Activated CD8-positive, alpha-beta memory T cell treated with anti-CD3 and anti-CD28 coated beads, Interleukin-2, amount 50 U/mL, for 24 hours (primary cell): ENCODE results near the gene SIX2.
"Not testable (repeated sequence)": the region's sequence is repeated elsewhere in the genome, so short reads cannot be mapped to it uniquely, and the experiment has no call there.

Experiments
- DNase-seq: peaks from one replicate; pipeline ENCODE4 v3.0.0-alpha.2; 2020; ENCODE audit errors: extremely low read depth

Gene SIX2

DNA sequence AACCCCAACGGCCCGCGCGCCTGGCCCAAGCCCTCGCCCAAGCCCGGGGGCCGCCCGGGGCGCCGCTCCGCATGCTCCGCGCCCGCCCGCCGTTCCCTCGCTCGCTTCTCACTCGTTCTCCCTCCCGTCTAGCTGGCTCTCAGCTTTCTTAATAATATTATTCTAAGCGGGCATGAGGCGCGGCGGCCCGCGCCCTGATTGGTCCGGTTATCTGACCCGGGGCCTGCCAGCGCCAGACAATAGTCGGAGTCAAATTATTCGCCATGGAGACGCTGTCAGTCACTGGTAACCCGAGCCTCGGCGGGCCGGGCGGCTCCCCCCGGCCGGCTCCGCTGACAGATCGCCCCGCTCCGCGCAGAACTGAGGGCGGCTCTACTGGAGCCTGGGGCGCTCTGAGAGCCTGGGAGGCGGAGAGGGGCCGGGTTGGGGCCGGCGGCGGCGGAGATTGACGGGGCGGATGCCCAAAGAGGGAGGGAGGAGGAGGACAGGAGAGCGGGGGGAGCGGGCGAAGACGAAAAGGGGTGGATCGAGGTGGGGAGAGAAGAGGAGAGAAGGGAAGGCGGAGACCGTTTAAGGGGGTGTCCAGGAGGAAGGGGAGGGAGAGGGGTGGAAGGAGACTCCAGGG is at the start of gene SIX2:
SIX2 (minus strand) TSS at position 150 of the 625 bp plus-strand sequence. CDS start 342 bp downstream, outside the sequence.
- no peak for DNase-seq

DNA sequence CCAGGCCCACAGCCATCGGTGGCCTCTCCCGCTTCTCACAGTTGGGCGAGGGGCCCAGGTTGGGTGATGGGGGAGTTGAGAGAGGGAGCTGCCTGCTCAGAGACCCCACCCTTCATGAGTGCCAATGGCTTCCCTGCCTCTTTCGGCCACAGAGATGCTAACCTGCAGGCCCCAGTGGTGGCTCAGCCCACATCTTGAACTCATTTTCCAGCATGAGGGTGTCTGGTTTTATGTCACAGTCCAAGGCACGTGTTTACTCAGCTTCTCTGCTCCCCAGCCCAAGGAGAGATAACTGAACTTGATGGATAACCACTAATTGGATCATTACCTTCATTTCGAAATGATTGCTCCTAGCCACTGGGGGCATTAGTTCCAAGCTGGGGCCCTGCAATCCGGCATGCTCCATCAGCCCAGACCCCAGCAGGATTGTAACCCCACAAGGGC is 45.9 kb upstream of the SIX2 start:
- no peak for DNase-seq

DNA sequence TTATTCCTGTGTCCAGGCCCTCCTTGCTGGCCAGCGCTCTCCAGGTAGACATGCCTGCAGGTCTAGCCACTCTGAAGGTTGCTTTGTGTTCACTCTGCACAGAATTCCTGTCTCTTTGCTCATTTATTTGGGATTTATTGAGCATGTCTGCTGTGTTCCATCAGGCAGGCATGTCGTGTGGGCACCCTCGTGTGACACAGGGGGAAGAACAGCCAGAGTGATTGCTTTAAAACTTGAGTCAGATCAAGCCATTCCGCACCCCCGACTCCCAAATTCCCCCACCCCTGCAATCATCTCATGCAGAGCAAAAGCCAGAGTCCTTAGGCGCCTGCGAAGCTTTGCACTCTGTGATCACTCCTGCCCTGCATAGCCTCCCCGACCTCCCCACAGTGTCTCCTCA is 44.7 kb upstream of the SIX2 start:
- no peak for DNase-seq

DNA sequence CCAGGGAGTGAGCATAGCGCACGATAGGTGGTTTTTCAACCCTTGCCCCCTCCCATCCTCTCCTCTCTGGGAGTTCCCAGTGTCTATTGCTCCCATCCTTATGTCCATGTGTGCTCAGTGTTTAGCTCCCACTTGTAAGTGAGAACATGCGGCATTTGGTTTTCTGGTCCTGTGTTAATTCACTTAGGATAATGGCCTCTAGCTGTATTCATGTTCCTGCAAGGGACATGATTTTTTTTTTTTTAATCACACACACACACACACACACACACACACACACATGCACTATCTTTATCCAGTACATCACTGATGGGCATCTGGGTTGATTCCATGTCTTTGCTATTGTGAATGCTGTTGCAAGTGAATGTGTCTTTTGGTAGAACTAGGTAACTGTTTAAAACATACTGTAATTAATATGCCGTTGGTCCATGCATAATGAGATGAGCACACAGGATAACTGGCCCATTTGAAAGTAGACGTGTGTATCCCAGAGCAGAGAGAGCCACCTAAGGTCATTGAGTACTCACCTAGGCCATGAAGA is 43.2 kb upstream of the SIX2 start:
- DNase-seq = no peak

DNA sequence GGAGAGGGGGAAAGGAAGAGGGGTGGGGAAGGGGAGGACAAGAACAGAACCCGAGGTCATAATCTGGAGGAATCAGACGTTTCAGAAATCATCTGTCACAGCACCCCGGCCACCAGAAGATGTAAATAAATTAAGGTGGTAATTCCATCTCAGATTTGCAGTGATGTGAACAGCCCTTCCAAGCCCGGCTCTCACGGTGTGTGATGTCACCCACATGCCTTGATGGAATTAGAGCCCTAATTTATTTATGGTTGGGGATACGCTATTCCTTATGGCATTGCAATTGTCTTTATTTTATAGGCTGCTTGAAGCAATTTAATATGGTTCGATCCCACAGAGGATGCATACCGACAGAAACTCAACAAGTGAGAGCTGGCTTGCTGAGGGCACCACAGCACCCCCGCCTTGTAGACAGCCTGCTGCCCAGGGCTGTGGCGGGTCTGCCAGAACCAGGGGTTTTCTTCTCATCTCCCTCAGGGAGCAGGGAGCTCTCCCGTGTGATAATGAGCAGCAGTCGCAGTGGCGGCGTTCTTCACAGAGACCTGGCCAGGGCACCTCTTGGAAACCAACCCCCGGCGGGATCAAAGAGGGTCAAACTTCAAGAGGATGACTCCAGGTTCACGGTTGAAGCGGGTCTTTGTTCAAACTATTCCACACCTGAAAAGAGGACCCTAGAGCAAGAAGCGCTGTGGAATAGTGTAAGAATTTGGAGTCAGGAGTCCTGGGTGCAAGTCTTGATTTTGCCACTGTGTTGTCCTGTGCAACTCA is 40.5 kb upstream of the SIX2 start:
- no peak for DNase-seq

DNA sequence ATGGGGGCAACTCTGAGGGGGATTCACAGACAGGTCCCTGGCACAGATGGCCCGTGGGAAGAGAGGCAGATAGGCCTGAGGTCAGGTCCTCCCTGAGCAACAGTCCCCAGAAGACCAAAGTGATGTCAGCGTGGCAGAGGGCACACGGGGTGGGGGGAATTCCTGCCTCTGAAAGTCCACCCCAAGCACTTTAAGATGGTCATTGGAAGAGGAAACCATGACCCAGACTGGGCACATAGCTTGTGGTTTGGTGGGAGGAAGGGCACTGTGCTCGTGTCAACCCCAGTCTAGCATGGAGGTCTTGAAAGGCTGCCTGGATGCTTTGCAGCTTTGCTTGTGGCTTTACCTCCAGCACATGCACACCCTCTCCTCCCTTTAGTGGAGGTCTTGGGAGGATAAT is 38.0 kb upstream of the SIX2 start:
- no peak for DNase-seq

DNA sequence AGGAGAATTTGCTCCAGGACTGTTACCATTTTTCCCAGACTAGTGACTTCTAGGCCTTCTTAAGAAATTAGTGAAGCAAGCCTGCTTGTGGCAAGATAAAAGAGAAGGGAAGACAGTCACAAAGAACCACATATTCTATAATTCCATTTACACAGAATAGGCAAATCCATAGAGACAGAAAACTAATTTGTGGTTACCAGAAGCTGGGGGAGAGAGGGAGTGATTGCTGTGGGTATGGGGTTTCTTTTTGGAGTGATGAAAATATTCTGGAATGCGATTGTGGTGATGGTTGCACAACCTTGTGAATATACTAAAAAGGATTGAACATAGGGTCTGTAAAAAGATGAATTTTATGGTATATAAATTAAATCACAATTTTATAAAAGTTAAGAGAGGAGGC is 37.5 kb upstream of the SIX2 start:
- DNase-seq = no peak

DNA sequence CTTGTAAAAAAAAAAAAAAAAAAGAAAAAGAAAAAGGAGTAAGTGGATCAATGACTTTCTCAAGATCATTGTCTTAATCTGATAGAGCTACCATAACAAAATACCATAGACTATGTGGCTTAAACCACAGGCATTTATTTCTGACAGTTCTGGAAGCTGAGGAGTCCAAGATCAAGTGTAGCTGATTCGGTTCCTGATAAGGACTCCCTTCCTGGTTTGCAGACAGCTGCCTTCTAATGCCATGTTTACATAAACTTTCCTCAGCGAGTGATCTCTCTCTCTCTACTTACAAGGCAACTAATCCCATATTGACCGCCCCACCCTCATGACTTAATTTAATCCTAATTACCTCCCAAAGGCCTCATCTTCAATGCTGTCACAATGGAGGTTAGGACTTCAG is 36.5 kb upstream of the SIX2 start:
- DNase-seq = no peak

DNA sequence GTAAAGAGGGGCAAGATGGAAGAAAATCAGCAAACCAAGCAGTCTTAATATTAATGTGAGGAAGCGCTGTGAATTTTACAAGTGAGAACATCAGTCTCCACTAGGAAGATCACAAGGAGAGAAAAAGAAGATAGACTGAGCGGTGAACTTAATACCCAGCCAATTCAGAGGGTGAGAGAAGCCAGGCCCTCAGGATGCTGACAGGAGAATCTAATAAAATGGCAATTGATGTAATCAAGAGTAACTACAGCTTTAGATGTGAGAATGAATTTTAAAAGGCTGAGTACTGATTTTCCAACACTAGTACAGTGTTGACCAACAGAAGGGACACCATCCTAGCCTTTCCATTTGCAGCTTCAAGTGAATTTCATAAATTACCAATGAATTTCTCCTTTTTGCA is 35.7 kb upstream of the SIX2 start:
- no peak for DNase-seq

DNA sequence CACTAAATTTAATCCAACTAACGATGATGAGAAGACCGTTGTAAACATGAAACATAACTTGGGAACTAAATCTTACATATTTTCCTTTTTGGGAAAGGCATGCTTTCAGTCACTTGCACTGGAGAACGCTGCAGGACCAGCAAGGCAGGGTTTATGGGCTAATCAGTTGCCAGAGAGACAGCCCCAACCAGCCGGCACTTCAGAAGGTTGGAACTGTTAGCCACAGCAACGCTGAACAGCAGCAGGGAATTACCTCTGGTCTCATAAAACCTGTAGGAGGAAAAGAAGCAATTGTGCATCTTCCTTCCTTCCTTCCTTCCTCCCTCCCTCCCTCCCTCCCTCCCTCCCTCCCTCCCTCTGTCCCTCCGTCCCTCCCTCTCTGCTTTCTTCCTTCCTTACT is 33.9 kb upstream of the SIX2 start:
- no peak for DNase-seq

DNA sequence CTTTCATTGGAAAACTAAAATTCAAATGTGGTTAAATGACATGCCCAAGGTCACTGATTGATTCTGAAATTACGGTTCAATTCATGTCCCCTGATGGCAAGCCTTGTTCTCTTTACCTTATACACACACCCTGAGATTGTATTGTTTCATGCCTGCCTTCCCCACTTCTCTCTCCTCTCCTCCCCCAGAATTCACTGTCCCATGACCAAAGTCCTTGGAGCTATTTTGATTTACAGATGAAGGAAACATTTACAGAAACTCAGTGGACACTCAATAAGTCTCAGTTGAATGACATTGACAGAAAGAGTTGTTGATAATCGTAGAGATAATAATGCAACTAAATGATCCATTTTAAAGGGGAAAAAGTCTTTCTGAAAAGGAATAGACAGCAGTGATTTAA is 33.1 kb upstream of the SIX2 start:
- DNase-seq = no peak

DNA sequence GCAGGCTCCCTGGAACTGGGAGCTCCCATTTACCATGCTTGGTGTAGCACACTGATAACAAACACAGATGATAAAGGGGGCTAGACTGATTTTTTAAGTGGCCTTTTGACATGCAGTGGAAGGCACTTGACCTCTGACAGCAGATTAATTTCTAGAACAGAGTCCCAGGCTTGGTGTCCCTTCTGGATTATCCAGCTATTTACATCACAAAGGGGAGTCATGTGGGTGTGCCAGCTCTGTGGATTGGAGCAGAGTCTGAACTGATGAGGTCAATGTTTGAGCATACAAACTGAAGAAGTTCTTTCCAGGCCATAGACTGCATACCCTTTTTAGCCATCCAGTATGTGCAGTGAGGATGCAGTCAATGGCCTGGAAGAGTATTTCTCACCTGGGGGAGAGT is 31.5 kb upstream of the SIX2 start:
- DNase-seq = no peak

DNA sequence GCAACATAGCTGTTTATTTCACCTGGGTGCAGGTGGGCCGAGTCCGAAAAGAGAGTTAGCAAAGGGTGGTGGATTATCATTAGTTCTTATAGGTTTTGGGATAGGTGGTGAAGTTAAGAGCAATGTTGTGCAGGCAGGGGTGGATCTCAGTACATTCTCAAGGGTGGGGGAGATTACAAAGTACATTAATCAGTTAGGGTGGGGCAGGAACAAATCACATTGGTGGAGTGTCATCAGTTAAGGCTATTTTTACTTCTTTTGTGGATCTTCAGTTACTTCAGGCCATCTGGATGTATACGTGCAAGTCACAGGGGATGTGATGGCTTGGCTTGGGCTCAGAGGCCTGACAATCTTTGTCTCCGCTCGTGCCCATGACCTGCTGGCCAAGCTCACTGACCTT is 30.6 kb upstream of the SIX2 start:
- DNase-seq = not testable (repeated sequence)

DNA sequence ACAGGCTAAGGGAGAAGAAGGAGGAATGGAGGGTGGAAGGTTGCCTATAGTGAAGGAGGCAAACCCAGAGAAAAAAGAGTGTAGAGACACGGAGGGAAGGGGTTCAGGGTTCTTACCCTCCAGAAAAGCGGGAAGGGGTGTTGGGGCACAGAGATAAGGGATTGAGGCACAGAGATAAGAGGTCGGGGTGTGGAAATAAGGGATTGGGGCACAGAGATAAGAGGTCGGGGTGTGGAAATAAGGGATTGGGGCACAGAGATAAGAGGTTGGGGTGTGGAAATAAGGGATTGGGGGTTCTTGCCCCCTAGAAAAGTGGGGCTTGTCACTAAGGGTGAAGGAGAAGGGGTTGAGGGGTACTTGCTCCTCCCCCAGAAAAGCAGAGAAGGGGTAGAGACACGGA is 29.6 kb upstream of the SIX2 start:
- not testable (repeated sequence) for DNase-seq

DNA sequence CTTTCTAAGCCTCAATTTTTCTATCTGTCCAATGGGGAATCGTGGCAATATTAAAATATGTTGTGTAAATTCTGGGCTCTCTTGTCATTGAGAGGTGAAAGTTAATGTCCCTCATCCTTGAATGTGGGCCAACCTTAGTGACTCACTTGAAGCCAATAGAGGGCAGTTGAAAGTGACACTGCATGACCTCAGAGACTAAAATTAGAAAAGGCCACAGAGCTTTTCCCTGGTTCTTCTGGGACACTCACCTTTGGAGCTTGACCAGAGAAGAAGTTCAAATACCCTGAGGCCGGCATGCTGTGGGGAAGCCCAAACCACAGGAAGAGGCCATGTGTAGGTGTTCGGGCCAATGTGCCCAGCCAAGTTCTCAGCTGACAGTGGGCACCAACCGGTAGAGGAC is 24.1 kb upstream of the SIX2 start:
- no peak for DNase-seq

DNA sequence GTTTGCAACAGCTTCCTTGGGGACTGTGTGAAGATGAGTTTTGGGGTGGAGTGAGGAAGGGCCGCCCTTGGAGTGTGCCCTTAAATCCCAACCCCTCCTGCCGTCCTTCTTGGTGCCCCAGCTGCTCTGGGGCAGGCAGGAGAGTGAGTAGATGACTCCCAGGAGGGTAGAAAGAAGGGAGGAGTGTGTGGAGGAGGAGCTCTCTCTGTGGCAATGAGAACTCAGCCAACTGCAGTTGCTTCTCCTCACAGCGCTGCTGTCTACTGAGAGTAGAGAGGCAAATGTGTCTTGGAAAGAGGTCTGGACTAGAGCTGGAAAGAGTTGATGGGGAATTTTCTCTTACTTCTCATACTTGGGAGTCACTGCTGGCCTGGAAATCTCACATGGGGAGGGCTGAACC is 21.8 kb upstream of the SIX2 start:
- no peak for DNase-seq

DNA sequence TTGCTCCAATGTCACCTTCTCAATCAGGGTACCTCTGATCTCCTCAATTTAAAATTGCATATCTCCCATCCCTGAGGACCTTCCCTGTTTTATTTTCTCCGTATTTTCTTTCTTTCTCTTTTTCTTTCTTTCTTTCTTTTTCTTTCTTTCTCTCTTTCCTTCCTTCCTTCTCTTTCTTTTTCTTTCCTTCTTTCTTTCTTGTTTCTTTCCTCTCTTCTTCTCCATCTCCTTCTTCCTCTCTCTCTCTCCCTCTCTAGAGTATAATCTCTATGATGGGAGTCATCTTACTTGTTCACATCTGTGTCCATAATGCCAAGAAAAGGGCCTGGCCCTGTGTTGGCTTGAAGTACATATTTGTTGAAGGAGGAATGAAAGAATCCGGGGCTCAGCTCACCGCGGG is 21.3 kb upstream of the SIX2 start:
- DNase-seq = no peak

DNA sequence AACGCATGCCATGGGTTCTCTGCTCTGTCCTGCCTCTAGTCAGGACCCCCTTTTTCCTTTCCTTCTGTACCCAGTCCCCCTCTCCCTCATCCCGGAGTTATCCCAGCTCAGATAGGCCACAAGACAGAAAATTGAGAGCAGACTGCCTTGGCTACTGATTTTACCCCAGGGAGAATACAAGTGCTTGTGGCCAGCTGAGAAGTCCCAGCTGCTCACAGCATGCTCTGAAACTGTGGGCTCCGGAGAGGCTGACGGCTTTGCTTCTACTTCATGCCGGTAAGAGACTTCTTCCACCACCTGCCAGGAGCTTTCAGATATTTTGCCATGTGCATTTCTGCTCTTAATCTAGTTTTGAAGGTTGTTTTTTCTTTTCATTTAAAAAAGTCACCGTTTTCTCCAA is 20.0 kb upstream of the SIX2 start:
- no peak for DNase-seq

DNA sequence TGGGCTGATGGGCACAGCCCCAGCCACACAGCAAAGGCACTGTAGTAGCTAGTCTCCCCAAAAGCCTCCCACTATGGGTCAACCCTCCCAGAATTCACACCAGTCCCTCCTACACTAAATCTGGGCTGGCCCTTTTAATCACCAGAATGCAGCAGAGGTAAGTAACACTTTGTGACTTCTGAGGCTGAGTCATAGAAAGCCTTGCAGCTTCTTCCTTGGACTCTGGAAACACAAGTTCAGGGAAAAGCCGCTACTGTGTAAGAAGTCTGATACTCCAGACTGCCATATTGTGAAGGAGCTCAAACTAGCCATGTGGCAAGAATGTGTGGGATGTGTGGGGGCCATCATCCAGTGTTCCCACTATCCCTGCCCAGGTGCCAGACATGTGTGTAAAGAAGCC is 19.0 kb upstream of the SIX2 start:
- no peak for DNase-seq

DNA sequence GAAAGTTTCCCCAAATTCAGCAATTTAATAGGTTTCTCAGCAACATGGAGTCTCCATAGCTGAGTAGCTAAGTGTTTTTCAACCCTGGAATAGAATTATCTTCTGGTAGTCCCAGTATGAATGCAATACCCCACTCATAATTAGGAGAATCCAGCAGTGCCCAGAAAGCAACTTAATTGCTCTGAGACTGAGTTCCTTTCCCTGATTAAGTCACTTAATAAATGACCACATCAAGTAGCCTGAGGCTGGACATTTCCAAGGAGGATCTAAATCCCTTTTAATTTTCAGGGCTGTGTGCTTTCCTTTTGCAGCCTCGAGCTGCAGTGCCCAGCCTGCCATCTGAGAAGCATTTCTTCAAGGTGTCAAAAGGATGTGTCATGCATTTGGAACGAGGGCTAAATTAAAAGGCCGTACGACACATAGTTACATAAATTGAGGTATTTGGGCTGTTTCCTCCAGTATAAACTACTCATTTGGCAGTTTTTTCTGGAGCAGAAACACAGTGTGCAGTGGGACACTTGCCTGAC is 17.7 kb upstream of the SIX2 start:
- DNase-seq = no peak

DNA sequence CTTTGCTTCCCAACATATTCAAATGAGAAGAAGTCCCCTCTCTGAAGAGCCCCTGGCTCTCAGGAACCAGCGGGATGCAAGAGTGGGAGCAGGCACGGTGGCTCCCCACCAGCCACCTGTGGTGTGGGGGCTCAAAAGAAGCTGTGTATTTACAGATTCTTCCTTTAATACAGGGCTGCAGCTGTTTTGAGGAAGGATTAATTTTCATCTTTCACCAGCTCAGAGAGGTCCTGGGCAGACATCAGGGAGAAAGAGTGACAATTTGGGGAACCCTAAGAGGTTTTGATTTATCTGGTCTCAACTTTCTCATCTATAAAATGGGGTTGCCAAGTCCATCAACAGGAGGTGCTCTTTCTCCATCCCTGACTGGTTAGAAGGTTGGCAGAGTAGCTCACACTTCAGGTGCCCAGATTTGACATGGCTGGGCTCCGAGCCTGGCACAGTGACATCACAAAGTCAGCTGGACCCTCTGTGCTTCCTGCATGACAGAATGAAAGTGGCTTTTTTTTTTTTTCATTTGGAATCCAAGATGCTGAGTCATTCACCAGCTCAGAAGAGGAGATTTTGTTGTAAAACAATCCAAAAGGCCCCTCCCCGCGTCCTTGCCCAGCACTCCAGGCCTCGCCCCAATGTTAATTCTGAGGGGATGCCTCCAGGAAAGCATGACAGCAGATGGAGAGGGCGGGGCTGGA is 15.5 kb upstream of the SIX2 start:
- DNase-seq = no peak

DNA sequence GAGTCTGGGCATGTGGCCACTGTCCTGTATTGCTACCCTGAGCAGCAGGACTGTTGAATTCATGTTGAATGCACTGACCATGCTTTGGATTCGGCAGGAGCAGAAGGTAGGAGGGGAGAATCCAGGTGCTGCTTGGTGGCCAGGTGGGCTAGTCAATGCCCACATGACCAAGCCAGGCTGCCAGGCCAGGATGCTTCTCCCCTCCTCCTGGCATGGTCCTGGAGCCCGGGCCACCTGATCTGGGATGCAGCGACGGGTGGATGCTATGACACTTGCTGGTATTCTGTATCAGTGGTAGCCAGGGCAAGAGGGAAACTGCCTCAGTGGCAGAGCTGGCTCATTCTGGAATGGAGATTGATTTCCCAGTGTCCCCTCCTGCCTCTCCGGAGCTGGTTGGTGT is 14.8 kb upstream of the SIX2 start:
- DNase-seq = no peak

DNA sequence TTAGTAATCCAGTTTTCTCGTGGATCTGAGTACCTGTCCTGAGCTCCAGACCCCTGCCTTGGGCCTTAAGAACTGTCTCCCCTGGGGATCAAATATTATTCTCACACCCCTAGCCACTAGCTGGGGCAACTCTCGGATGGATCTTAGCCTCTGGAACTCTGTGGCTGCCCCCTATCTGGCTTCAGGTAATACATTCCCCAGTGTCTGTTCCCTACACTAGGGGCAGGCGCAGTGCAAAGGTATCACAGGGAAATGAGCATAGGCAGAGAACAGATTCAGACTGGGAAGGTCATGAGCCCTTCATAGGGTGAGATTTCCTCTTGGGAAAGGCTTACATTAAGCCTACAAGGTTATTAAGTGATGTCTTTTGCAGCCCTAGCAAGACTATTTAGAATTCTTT is 11.2 kb upstream of the SIX2 start:
- no peak for DNase-seq
